GM06990 (cell line): Measurements from ENCODE around the gene TGM3.

Experiments used
- DNase-seq: peaks from one replicate; pipeline ENCODE4 v3.0.0-alpha.2; 2011; ENCODE audit not compliant: insufficient read length; ENCODE audit errors: extremely low read depth
- H3K27me3 ChIP-seq: replicated peaks from 2 replicates; pipeline ENCODE4 v1.6.0; 2011; ENCODE audit warnings: low read length; ENCODE audit not compliant: control insufficient read depth, insufficient read depth
- H3K36me3 ChIP-seq: 2 replicates; pipeline ENCODE4 v1.5.1; 2011; ENCODE audit warnings: low read length; ENCODE audit not compliant: control insufficient read depth, insufficient read depth
- H3K4me3 ChIP-seq: replicated peaks from 2 replicates; pipeline ENCODE4 v1.5.1; 2011; ENCODE audit warnings: low read depth, mild to moderate bottlenecking, control low read depth, low read length
- TF ChIP-seq, protein P1 (sequence below): IDR thresholded peaks from 2 replicates; pipeline ENCODE4 v1.5.1; 2011; ENCODE audit warnings: low read length, control low read depth, mild to moderate bottlenecking, inconsistent platforms; ENCODE audit not compliant: insufficient read depth, poor library complexity, severe bottlenecking

TGM3 gene

DNA sequence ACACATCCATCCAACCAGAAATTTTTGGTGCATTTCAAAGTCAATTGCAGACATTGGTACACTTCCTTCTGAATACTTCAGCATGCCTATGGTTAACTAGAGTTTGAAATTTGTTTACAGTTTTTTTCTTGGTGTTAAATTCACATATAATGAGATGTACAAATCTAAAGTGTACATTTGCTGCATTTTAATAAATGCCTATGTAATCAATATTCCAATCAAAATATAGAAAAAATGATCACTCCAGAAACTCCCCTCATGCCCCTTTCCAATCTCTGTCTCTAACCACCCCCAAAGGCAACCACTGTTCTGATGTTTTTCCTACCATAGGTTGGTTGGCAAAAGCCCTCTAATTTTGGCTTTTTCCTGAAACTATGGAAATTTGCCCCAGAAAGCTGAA lies 77.3 kb downstream of the TGM3 start:
- TF ChIP-seq, protein P1, sequence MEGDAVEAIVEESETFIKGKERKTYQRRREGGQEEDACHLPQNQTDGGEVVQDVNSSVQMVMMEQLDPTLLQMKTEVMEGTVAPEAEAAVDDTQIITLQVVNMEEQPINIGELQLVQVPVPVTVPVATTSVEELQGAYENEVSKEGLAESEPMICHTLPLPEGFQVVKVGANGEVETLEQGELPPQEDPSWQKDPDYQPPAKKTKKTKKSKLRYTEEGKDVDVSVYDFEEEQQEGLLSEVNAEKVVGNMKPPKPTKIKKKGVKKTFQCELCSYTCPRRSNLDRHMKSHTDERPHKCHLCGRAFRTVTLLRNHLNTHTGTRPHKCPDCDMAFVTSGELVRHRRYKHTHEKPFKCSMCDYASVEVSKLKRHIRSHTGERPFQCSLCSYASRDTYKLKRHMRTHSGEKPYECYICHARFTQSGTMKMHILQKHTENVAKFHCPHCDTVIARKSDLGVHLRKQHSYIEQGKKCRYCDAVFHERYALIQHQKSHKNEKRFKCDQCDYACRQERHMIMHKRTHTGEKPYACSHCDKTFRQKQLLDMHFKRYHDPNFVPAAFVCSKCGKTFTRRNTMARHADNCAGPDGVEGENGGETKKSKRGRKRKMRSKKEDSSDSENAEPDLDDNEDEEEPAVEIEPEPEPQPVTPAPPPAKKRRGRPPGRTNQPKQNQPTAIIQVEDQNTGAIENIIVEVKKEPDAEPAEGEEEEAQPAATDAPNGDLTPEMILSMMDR = no peak
- Histone ChIP-seq H3K27me3 (no peaks in the 10 kb centered on the region; the same call in none of the 2 replicates), H3K4me3 (no peak overlapping the region), H3K36me3 (no peaks in the 10 kb centered on the region)
- no peak for DNase-seq

GRCh38 chr20:2374346-2375125 lies 78.7 kb downstream of the TGM3 start:
- H3K4me3 ChIP-seq = no peak overlapping the region
- no peaks in the 10 kb centered on the region; the same call in none of the 2 replicates for H3K27me3 ChIP-seq
- TF ChIP-seq, protein P1 = no peak
- H3K36me3 ChIP-seq = no peaks in the 10 kb centered on the region
- no peak for DNase-seq

- no peak for DNase-seq
- TF ChIP-seq, protein P1 = no peak
- no peaks in the 10 kb centered on the region for H3K36me3 ChIP-seq
- no peak overlapping the region for H3K4me3 ChIP-seq
- no peaks in the 10 kb centered on the region; the same call in none of the 2 replicates for H3K27me3 ChIP-seq
Observed at GRCh38 chr20:2378893-2379292, 83.1 kb downstream of the TGM3 start.

- H3K4me3 ChIP-seq = no peak overlapping the region
- TF ChIP-seq, protein P1 = no peak
- no peaks in the 10 kb centered on the region for H3K36me3 ChIP-seq
- H3K27me3 ChIP-seq = no peaks in the 10 kb centered on the region; the same call in none of the 2 replicates
- DNase-seq = no peak
Observed at GRCh38 chr20:2379511-2380229, 83.9 kb downstream of the TGM3 start.

- DNase-seq = no peak
- TF ChIP-seq, protein P1 = no peak
- Histone ChIP-seq H3K4me3 (no peak within 1 kb of the TSS), H3K36me3 (no peaks in the 10 kb centered on the region), H3K27me3 (no peaks in the 10 kb centered on the region)
Observed at GRCh38 chr20:2380601-2381000, 84.8 kb downstream of the TGM3 start, which contains the start of gene TGM6. Gene TGM6 (plus strand): TSS chr20:2380901. CDS start chr20:2380969, 68 bp downstream.
